ENCODE measurements around the gene TRIM63. TPM values are rescaled to one million over a fixed set of nuclear protein-coding genes. Genes with fewer than 3 reads are reported as not detected.

Gene TRIM63
- total RNA-seq, 2 donors from 2014 or later, result 0.35 TPM; not detected in 1

GRCh38 chr1:26044971-26045721 is 22.3 kb downstream of the TRIM63 start:
- Mint-ChIP-seq H3K9me3 (no peaks in the 10 kb centered on the region), H3K27ac (no peak overlapping the region), H3K4me3 (peak overlapping the region; percentile 21 to 56), H3K4me1 (ENCODE audit: low read depth) (no peaks in the 10 kb centered on the region), H3K36me3 (ENCODE audit: insufficient read depth in 2 of 2) (peaks cover 1 to 3% of the 10 kb centered on the region in 2 donors), H3K27me3 (ENCODE audit: low read depth) (peaks cover 56% of the 10 kb centered on the region)
- no peak for DNase-seq
- no peak for ATAC-seq (replicated peaks in 1 of 2)

- Mint-ChIP-seq H3K4me1 (ENCODE audit: low read depth) (no peaks in the 10 kb centered on the region), H3K9me3 (no peaks in the 10 kb centered on the region), H3K27ac (no peak overlapping the region), H3K4me3 (no peak overlapping the region), H3K36me3 (ENCODE audit: insufficient read depth in 2 of 2) (peaks cover 1 to 3% of the 10 kb centered on the region in 2 donors), H3K27me3 (ENCODE audit: low read depth) (peaks cover 49% of the 10 kb centered on the region)
- ATAC-seq (replicated peaks in 1 of 2), result no peak
- DNase-seq, result no peak
These were observed 23.0 kb downstream of the TRIM63 start for GRCh38 chr1:26044414-26044813.

GRCh38 chr1:26043765-26044164 is 23.7 kb downstream of the TRIM63 start:
- Mint-ChIP-seq H3K27me3 (ENCODE audit: low read depth) (peaks cover 44% of the 10 kb centered on the region), H3K4me3 (no peak overlapping the region), H3K36me3 (ENCODE audit: insufficient read depth in 2 of 2) (peaks cover 1 to 3% of the 10 kb centered on the region in 2 donors)

GRCh38 chr1:26041978-26042377 is 25.5 kb downstream of the TRIM63 start:
- DNase-seq (no peak), ATAC-seq (replicated peaks in 1 of 2) (no peak)
- Mint-ChIP-seq H3K27me3 (ENCODE audit: low read depth) (peaks cover 27% of the 10 kb centered on the region), H3K4me3 (no peak overlapping the region), H3K27ac (no peak overlapping the region), H3K9me3 (no peaks in the 10 kb centered on the region), H3K36me3 (ENCODE audit: insufficient read depth in 2 of 2) (peaks cover 1 to 3% of the 10 kb centered on the region in 2 donors), H3K4me1 (ENCODE audit: low read depth) (no peaks in the 10 kb centered on the region)

More at GRCh38 chr1:26043765-26044164, 23.7 kb downstream of the TRIM63 start:
- Mint-ChIP-seq H3K4me1 (ENCODE audit: low read depth) (no peaks in the 10 kb centered on the region), H3K9me3 (no peaks in the 10 kb centered on the region), H3K27ac (no peak overlapping the region)
- no peak for DNase-seq
- no peak for ATAC-seq (replicated peaks in 1 of 2)

- ATAC-seq (replicated peaks in 1 of 2) (no peak), DNase-seq (no peak)
- peaks cover 3% of the 10 kb centered on the region for H3K4me1 Mint-ChIP-seq (ENCODE audit: low read depth)
- peaks cover 21% of the 10 kb centered on the region for H3K27me3 Mint-ChIP-seq (ENCODE audit: low read depth)
- H3K9me3 Mint-ChIP-seq, result no peaks in the 10 kb centered on the region
- no peak overlapping the region for H3K27ac Mint-ChIP-seq
- no peak overlapping the region for H3K4me3 Mint-ChIP-seq
- peaks cover 1 to 3% of the 10 kb centered on the region in 2 donors for H3K36me3 Mint-ChIP-seq (ENCODE audit: insufficient read depth in 2 of 2)
These were observed 26.0 kb downstream of the TRIM63 start for GRCh38 chr1:26041401-26041800.

GRCh38 chr1:26038904-26039303 is 28.5 kb downstream of the TRIM63 start:
- H3K4me3 Mint-ChIP-seq, result no peak overlapping the region
- H3K27ac Mint-ChIP-seq, result no peak overlapping the region
- H3K27me3 Mint-ChIP-seq (ENCODE audit: low read depth), result peaks cover 3% of the 10 kb centered on the region
- ATAC-seq (replicated peaks in 1 of 2) (no peak), DNase-seq (no peak)
- no peaks in the 10 kb centered on the region for H3K36me3 Mint-ChIP-seq (ENCODE audit: insufficient read depth in 2 of 2)
- peaks cover 21% of the 10 kb centered on the region for H3K4me1 Mint-ChIP-seq (ENCODE audit: low read depth)
- no peaks in the 10 kb centered on the region for H3K9me3 Mint-ChIP-seq

GRCh38 chr1:26038477-26038876 is 29.0 kb downstream of the TRIM63 start:
- Mint-ChIP-seq H3K9me3 (no peaks in the 10 kb centered on the region), H3K27ac (no peak overlapping the region), H3K27me3 (ENCODE audit: low read depth) (no peaks in the 10 kb centered on the region), H3K4me3 (no peak overlapping the region), H3K4me1 (ENCODE audit: low read depth) (peaks cover 21% of the 10 kb centered on the region), H3K36me3 (ENCODE audit: insufficient read depth in 2 of 2) (no peaks in the 10 kb centered on the region)
- no peak for ATAC-seq (replicated peaks in 1 of 2)
- no peak for DNase-seq

- ATAC-seq (replicated peaks in 1 of 2), result no peak
- no peaks in the 10 kb centered on the region for H3K27me3 Mint-ChIP-seq (ENCODE audit: low read depth)
- H3K4me1 Mint-ChIP-seq (ENCODE audit: low read depth), result peaks cover 21% of the 10 kb centered on the region
- H3K36me3 Mint-ChIP-seq (ENCODE audit: insufficient read depth in 2 of 2), result no peaks in the 10 kb centered on the region
- H3K4me3 Mint-ChIP-seq, result no peak overlapping the region
- no peaks in the 10 kb centered on the region for H3K9me3 Mint-ChIP-seq
- no peak for DNase-seq
- H3K27ac Mint-ChIP-seq, result no peak overlapping the region
These were observed 29.5 kb downstream of the TRIM63 start for GRCh38 chr1:26037904-26038303.

- Mint-ChIP-seq H3K4me3 (peak overlapping the region in 1 of 2 donors; percentile 25), H3K27ac (no peak overlapping the region), H3K27me3 (ENCODE audit: low read depth) (no peaks in the 10 kb centered on the region), H3K36me3 (ENCODE audit: insufficient read depth in 2 of 2) (no peaks in the 10 kb centered on the region), H3K9me3 (no peaks in the 10 kb centered on the region), H3K4me1 (ENCODE audit: low read depth) (peaks cover 21% of the 10 kb centered on the region)
- no peak for DNase-seq
- no peak for ATAC-seq (replicated peaks in 1 of 2)
These were observed 30.6 kb downstream of the TRIM63 start for GRCh38 chr1:26036756-26037281.

GRCh38 chr1:26035959-26036755 is 31.3 kb downstream of the TRIM63 start:
- Mint-ChIP-seq H3K4me1 (ENCODE audit: low read depth) (peaks cover 21% of the 10 kb centered on the region), H3K4me3 (peak overlapping the region; percentile 97 to 99), H3K9me3 (no peaks in the 10 kb centered on the region), H3K27me3 (ENCODE audit: low read depth) (no peaks in the 10 kb centered on the region), H3K27ac (peak overlapping the region; percentile 24), H3K36me3 (ENCODE audit: insufficient read depth in 2 of 2) (no peaks in the 10 kb centered on the region)
- DNase-seq (peak; percentile 81 to 88), ATAC-seq (replicated peaks in 1 of 2) (peak; percentile 74 to 79)

GRCh38 chr1:26035203-26035958 is 32.0 kb downstream of the TRIM63 start:
- H3K27ac Mint-ChIP-seq, result peak overlapping the region; percentile 24
- ATAC-seq (replicated peaks in 1 of 2) (peak; percentile 97), DNase-seq (peak; percentile 93 to 97)
- peak overlapping the region; percentile 97 to 99 for H3K4me3 Mint-ChIP-seq
- no peaks in the 10 kb centered on the region for H3K36me3 Mint-ChIP-seq (ENCODE audit: insufficient read depth in 2 of 2)
- H3K4me1 Mint-ChIP-seq (ENCODE audit: low read depth), result peaks cover 21% of the 10 kb centered on the region
- no peaks in the 10 kb centered on the region for H3K9me3 Mint-ChIP-seq
- no peaks in the 10 kb centered on the region for H3K27me3 Mint-ChIP-seq (ENCODE audit: low read depth)

- Mint-ChIP-seq H3K27me3 (ENCODE audit: low read depth) (no peaks in the 10 kb centered on the region), H3K36me3 (ENCODE audit: insufficient read depth in 2 of 2) (no peaks in the 10 kb centered on the region), H3K9me3 (no peaks in the 10 kb centered on the region), H3K4me1 (ENCODE audit: low read depth) (peaks cover 21% of the 10 kb centered on the region), H3K27ac (no peak overlapping the region), H3K4me3 (peak overlapping the region; percentile 97 to 99)
- ATAC-seq (replicated peaks in 1 of 2), result no peak
- DNase-seq, result no peak
These were observed 32.8 kb downstream of the TRIM63 start for GRCh38 chr1:26034504-26035202.

All from activated T-cell treated with anti-CD3 and anti-CD28 coated beads, Interleukin-2, amount 50 U/mL, for 72 hours (primary cell).